AG04449 (cell line): Measurements from ENCODE around the gene EFNA5.

ENCODE experiments used
- CTCF ChIA-PET: fragments of 350-600 bp; formaldehyde crosslinking; extraction: SDS; loops from one replicate; lab custom pipeline; 2021; ENCODE audit warnings: antibody characterized with exemption; lab: Yijun Ruan, JAX
- POLR2A ChIA-PET: fragments of 400-600, 350-600 bp; formaldehyde crosslinking; extraction: SDS; loops from one replicate; lab custom pipeline; 2020; ENCODE audit warnings: antibody characterized with exemption, inconsistent platforms; lab: Yijun Ruan, JAX
- DNase-seq: peaks from one replicate; pipeline ENCODE4 v3.0.0-alpha.2; 2010; ENCODE audit warnings: low read depth, low spot score
- H3K4me3 ChIP-seq: 2 replicates; pipeline ENCODE4 v1.5.1; 2011; ENCODE audit warnings: low read depth, mild to moderate bottlenecking, control low read depth, low read length
- CTCF ChIP-seq: IDR thresholded peaks from one replicate; pipeline ENCODE4 v1.5.1; 2011; ENCODE audit warnings: mild to moderate bottlenecking, moderate library complexity, low read length, control low read depth, inconsistent platforms; ENCODE audit not compliant: insufficient read depth; ENCODE audit errors: missing control alignments

EFNA5 gene

GRCh38 chr5:107364443-107365319 is 306.1 kb downstream of the EFNA5 start:
- ChIA-PET POLR2A (no interaction called here), CTCF (interaction anchor here (1.6 kb wide), 1 partner anchor 208 kb away, joined by 7 read pairs; no protein-coding TSS in a partner anchor)
- no peak for DNase-seq
- TF ChIP-seq CTCF = no peak
- H3K4me3 ChIP-seq = no peak overlapping the region

GRCh38 chr5:107363768-107364167 is 307.0 kb downstream of the EFNA5 start:
- DNase-seq = no peak
- ChIA-PET CTCF (no interaction called here), POLR2A (no interaction called here)
- no peak overlapping the region for H3K4me3 ChIP-seq
- TF ChIP-seq CTCF = no peak

- TF ChIP-seq CTCF = no peak
- POLR2A ChIA-PET = no interaction called here
- DNase-seq = no peak
- CTCF ChIA-PET = interaction anchor here (1.0 kb wide), 1 partner anchor 210 kb away, joined by 3 read pairs; no protein-coding TSS in a partner anchor
- no peak overlapping the region for H3K4me3 ChIP-seq
Observed at GRCh38 chr5:107361945-107362344, 308.8 kb downstream of the EFNA5 start.

GRCh38 chr5:107359916-107360234 is 310.9 kb downstream of the EFNA5 start:
- DNase-seq = no peak
- ChIA-PET POLR2A (no interaction called here), CTCF (interaction anchor here (1.5 kb wide), 1 partner anchor 213 kb away, joined by 5 read pairs; no protein-coding TSS in a partner anchor)
- TF ChIP-seq CTCF = no peak
- no peak overlapping the region for H3K4me3 ChIP-seq

GRCh38 chr5:107359033-107359915 is 311.5 kb downstream of the EFNA5 start:
- DNase-seq = no peak
- CTCF ChIA-PET = interaction anchor here (1.5 kb wide), 1 partner anchor 213 kb away, joined by 5 read pairs; no protein-coding TSS in a partner anchor
- no peak for TF ChIP-seq CTCF
- POLR2A ChIA-PET = no interaction called here
- H3K4me3 ChIP-seq = no peak overlapping the region

- TF ChIP-seq CTCF = no peak
- no peak for DNase-seq
- no peak overlapping the region for H3K4me3 ChIP-seq
- ChIA-PET POLR2A (no interaction called here), CTCF (no interaction called here)
Observed at GRCh38 chr5:107356891-107357290, 313.8 kb downstream of the EFNA5 start.
